OCI-LY1 (cell line): ENCODE results near the gene SAYSD1.

Experiments
- CTCF ChIP-seq: fragments of 200-600 bp; sonication (generic), shearing (Covaris generic); IDR thresholded peaks from 2 replicates; pipeline ENCODE4 v1.5.1; 2017; ENCODE audit warnings: mild to moderate bottlenecking, antibody characterized with exemption, low read length, moderate library complexity, mixed read lengths
- EZH2 ChIP-seq: fragments of 200-600 bp; sonication (generic), shearing (Covaris generic); IDR thresholded peaks from 2 replicates; pipeline ENCODE4 v1.8.0; 2017; ENCODE audit warnings: borderline replicate concordance, mixed run types, mild to moderate bottlenecking, antibody characterized with exemption, low read length, moderate library complexity, mixed read lengths

GRCh38 chr6:39143238-39143930 is 28.4 kb upstream of the SAYSD1 start:
- TF ChIP-seq CTCF (no peak), EZH2 (no peak)
